Left hindlimb (tissue), 1 donor: Measurements from ENCODE around the gene KLF1.
A peak's percentile ranks its signal among the peaks of the same experiment; 100 is the strongest.
"Not testable (repeated sequence)": the region's sequence is repeated elsewhere in the genome, so short reads cannot be mapped to it uniquely, and the experiment has no call there.

ENCODE experiments used
- DNase-seq: peaks from one replicate; pipeline ENCODE4 v3.0.0-alpha.2; 2018

KLF1 gene

GRCh38 chr19:12886969-12887747 is at the start of gene KLF1:
Gene KLF1 (minus strand): TSS chr19:12887201. CDS start chr19:12887140, 61 bp downstream.
- DNase-seq, result no peak

- no peak for DNase-seq
These were observed 49.6 kb upstream of the KLF1 start for GRCh38 chr19:12936582-12936981.

- DNase-seq, result no peak
These were observed 48.1 kb upstream of the KLF1 start for GRCh38 chr19:12935071-12935470.

GRCh38 chr19:12933287-12934072 is 46.5 kb upstream of the KLF1 start, which contains the start of gene FARSA:
Gene FARSA (minus strand): TSS chr19:12933711. CDS start chr19:12933696, 15 bp downstream.
- peak; percentile 95 for DNase-seq

- DNase-seq, result no peak
These were observed 45.6 kb upstream of the KLF1 start for GRCh38 chr19:12932392-12933286.

GRCh38 chr19:12930002-12930645 is 43.1 kb upstream of the KLF1 start:
- no peak for DNase-seq

- peak; percentile 22 for DNase-seq
These were observed 37.8 kb upstream of the KLF1 start for GRCh38 chr19:12924621-12925310.

- DNase-seq, result no peak
These were observed 36.0 kb upstream of the KLF1 start for GRCh38 chr19:12922959-12923358.

- peak; percentile 8 for DNase-seq
These were observed 34.0 kb upstream of the KLF1 start for GRCh38 chr19:12921047-12921446.

GRCh38 chr19:12918253-12918652 is 31.3 kb upstream of the KLF1 start:
- peak; percentile 33 for DNase-seq

GRCh38 chr19:12915860-12916259 is 28.9 kb upstream of the KLF1 start:
- not testable (repeated sequence) for DNase-seq

- DNase-seq, result peak; percentile 65
These were observed 27.1 kb upstream of the KLF1 start for GRCh38 chr19:12913851-12914690.

GRCh38 chr19:12913011-12913561 is 26.1 kb upstream of the KLF1 start:
- DNase-seq, result peak; percentile 88

- no peak for DNase-seq
These were observed 25.6 kb upstream of the KLF1 start for GRCh38 chr19:12912571-12912970.

- DNase-seq, result peak; percentile 21
These were observed 20.2 kb upstream of the KLF1 start for GRCh38 chr19:12907166-12907565.

GRCh38 chr19:12899891-12900518 is 13.0 kb upstream of the KLF1 start:
- DNase-seq, result no peak

GRCh38 chr19:12896460-12896859 is 9.5 kb upstream of the KLF1 start:
- no peak for DNase-seq

GRCh38 chr19:12893582-12893981 is 6.6 kb upstream of the KLF1 start:
- no peak for DNase-seq

GRCh38 chr19:12891553-12892021 is 4.6 kb upstream of the KLF1 start:
- DNase-seq, result no peak
